H9 (cell line): ENCODE results near the gene IL17A. TPM values are rescaled to one million over a fixed set of nuclear protein-coding genes. Genes with fewer than 3 reads are reported as not detected.

ENCODE experiments used
- DNase-seq: peaks from one replicate; pipeline ENCODE4 v3.0.0-alpha.2; 2017
- H2AFZ ChIP-seq: one replicate; pipeline ENCODE4 v1.6.1; 2013; ENCODE audit warnings: mild to moderate bottlenecking, low read length, control low read depth, moderate library complexity
- H2AK5ac ChIP-seq: 2 replicates; pipeline ENCODE4 v1.6.1; 2013; ENCODE audit warnings: low read length, control low read depth, mixed read lengths; ENCODE audit not compliant: insufficient read length
- H2BK120ac ChIP-seq: one replicate; pipeline ENCODE4 v1.6.1; 2013; ENCODE audit warnings: low read depth, mild to moderate bottlenecking, low read length, control low read depth, inconsistent platforms; ENCODE audit not compliant: poor library complexity, severe bottlenecking
- H2BK12ac ChIP-seq: 2 replicates; pipeline ENCODE4 v1.6.1; 2013; ENCODE audit warnings: low read length, control low read depth, mixed read lengths, low read depth; ENCODE audit not compliant: insufficient read length
- H2BK15ac ChIP-seq: 2 replicates; pipeline ENCODE4 v1.6.1; 2013; ENCODE audit warnings: low read depth, low read length, control low read depth
- H2BK20ac ChIP-seq: one replicate; pipeline ENCODE4 v1.6.1; 2013; ENCODE audit warnings: low read depth, mild to moderate bottlenecking, low read length, control low read depth, inconsistent platforms; ENCODE audit not compliant: poor library complexity, severe bottlenecking
- H2BK5ac ChIP-seq: 2 replicates; pipeline ENCODE4 v1.6.1; 2013; ENCODE audit warnings: low read length, control low read depth, mixed read lengths; ENCODE audit not compliant: insufficient read length
- H3K14ac ChIP-seq: 2 replicates; pipeline ENCODE4 v1.6.1; 2013; ENCODE audit warnings: low read length, control low read depth; ENCODE audit not compliant: insufficient read depth
- H3K18ac ChIP-seq: 2 replicates; pipeline ENCODE4 v1.6.1; 2013; ENCODE audit warnings: low read depth, mild to moderate bottlenecking, mixed read lengths, low read length, control low read depth; ENCODE audit not compliant: insufficient read length
- H3K23ac ChIP-seq: 2 replicates; pipeline ENCODE4 v1.6.1; 2013; ENCODE audit warnings: low read length, control low read depth, mixed read lengths, low read depth; ENCODE audit not compliant: insufficient read length
- H3K23me2 ChIP-seq: 2 replicates; pipeline ENCODE4 v1.6.1; 2013; ENCODE audit warnings: low read depth, mild to moderate bottlenecking, mixed read lengths, low read length, control low read depth; ENCODE audit not compliant: insufficient read length, poor library complexity, severe bottlenecking
- H3K27ac ChIP-seq: 2 replicates; pipeline ENCODE4 v1.5.1; 2013; ENCODE audit warnings: low read length, control low read depth, mixed read lengths, low read depth; ENCODE audit not compliant: insufficient read length
- H3K27me3 ChIP-seq: 2 replicates; pipeline ENCODE4 v1.6.1; 2013; ENCODE audit warnings: low read length, control low read depth, inconsistent platforms; ENCODE audit not compliant: insufficient read depth
- H3K4ac ChIP-seq: 2 replicates; pipeline ENCODE4 v1.6.1; 2013; ENCODE audit warnings: low read depth, mild to moderate bottlenecking, control low read depth, inconsistent platforms, low read length, moderate library complexity
- H3K4me1 ChIP-seq: 2 replicates; pipeline ENCODE4 v1.6.1; 2013; ENCODE audit warnings: low read length, control low read depth, inconsistent platforms; ENCODE audit not compliant: insufficient read depth
- H3K4me2 ChIP-seq: 2 replicates; pipeline ENCODE4 v1.6.1; 2013; ENCODE audit warnings: low read length, control low read depth, mixed read lengths; ENCODE audit not compliant: insufficient read length, insufficient read depth
- H3K56ac ChIP-seq: 2 replicates; pipeline ENCODE4 v1.6.1; 2013; ENCODE audit warnings: low read depth, mild to moderate bottlenecking, mixed read lengths, low read length, control low read depth; ENCODE audit not compliant: insufficient read length
- H3K79me1 ChIP-seq: 2 replicates; pipeline ENCODE4 v1.6.1; 2013; ENCODE audit warnings: low read depth, mild to moderate bottlenecking, moderate library complexity, low read length, control low read depth, inconsistent platforms; ENCODE audit not compliant: insufficient read depth, poor library complexity, severe bottlenecking
- H3K79me2 ChIP-seq: 2 replicates; pipeline ENCODE4 v1.6.1; 2013; ENCODE audit warnings: low read length, control low read depth, inconsistent platforms; ENCODE audit not compliant: insufficient read depth
- H3K9ac ChIP-seq: 2 replicates; pipeline ENCODE4 v1.6.1; 2013; ENCODE audit warnings: low read length, control low read depth, mixed read lengths; ENCODE audit not compliant: insufficient read length; ENCODE audit errors: extremely low read depth
- H3K9me3 ChIP-seq: one replicate; pipeline ENCODE4 v1.6.1; 2013; ENCODE audit warnings: low read depth, low read length, inconsistent platforms; ENCODE audit not compliant: control insufficient read depth
- H3T11ph ChIP-seq: one replicate; pipeline ENCODE4 v1.6.1; 2013; ENCODE audit warnings: mild to moderate bottlenecking, low read length, control low read depth, inconsistent platforms
- H4K20me1 ChIP-seq: one replicate; pipeline ENCODE4 v1.6.1; 2013; ENCODE audit not compliant: control insufficient read depth, insufficient read length, insufficient read depth
- H4K5ac ChIP-seq: 2 replicates; pipeline ENCODE4 v1.6.1; 2013; ENCODE audit warnings: low read depth, mild to moderate bottlenecking, mixed read lengths, low read length, control low read depth; ENCODE audit not compliant: insufficient read length
- H4K8ac ChIP-seq: replicated peaks from 2 replicates; pipeline ENCODE4 v1.6.1; 2013; ENCODE audit warnings: low read length, control low read depth, mixed read lengths, low read depth; ENCODE audit not compliant: insufficient read length
- H4K91ac ChIP-seq: 2 replicates; pipeline ENCODE4 v1.6.1; 2013; ENCODE audit warnings: low read depth, mild to moderate bottlenecking, moderate library complexity, mixed read lengths, low read length, control low read depth; ENCODE audit not compliant: insufficient read length
- H3K27ac Mint-ChIP-seq, 3 experiments: 2 replicates in 2 of 3; 3 replicates in 1 of 3; pipeline ENCODE4 v1.8.0; 2020 to 2021; ENCODE audit warnings: mixed read lengths in 3 of 3, mild to moderate bottlenecking in 1 of 3, moderate library complexity in 1 of 3
- H3K27me3 Mint-ChIP-seq: 2 replicates; pipeline ENCODE4 v1.8.0; 2021; ENCODE audit warnings: low read depth, mild to moderate bottlenecking, moderate library complexity, mixed read lengths
- H3K36me3 Mint-ChIP-seq, 3 experiments: 2 replicates in 2 of 3; 3 replicates in 1 of 3; pipeline ENCODE4 v1.8.0; 2020 to 2021; ENCODE audit warnings: low read depth in 3 of 3, mixed read lengths in 3 of 3; ENCODE audit not compliant: insufficient read depth in 1 of 3
- H3K4me1 Mint-ChIP-seq, 2 experiments: 2 replicates each; pipeline ENCODE4 v1.8.0; 2020; ENCODE audit warnings: mixed read lengths in 2 of 2
- H3K4me3 Mint-ChIP-seq, 2 experiments: 2 replicates in 1 of 2; 3 replicates in 1 of 2; pipeline ENCODE4 v1.8.0; 2020 to 2021; ENCODE audit warnings: mild to moderate bottlenecking in 2 of 2, mixed read lengths in 2 of 2, moderate library complexity in 1 of 2
- H3K9me3 Mint-ChIP-seq, 2 experiments: 2 replicates in 1 of 2; 3 replicates in 1 of 2; pipeline ENCODE4 v1.8.0; 2020; ENCODE audit warnings: mild to moderate bottlenecking in 2 of 2, mixed read lengths in 2 of 2, moderate library complexity in 1 of 2
- WGBS: extraction: QIAGEN DNeasy Blood & Tissue Kit; methylation state at CpG from one replicate; pipeline ENCODE4 v1.1.7; 2013; ENCODE audit warnings: missing lambda C conversion rate, low lambda C conversion rate, mixed read lengths; ENCODE audit not compliant: insufficient read length; ENCODE audit errors: extremely low coverage; 5-methylcytosine and 5-hydroxymethylcytosine counted together
- microRNA-seq: library from miRNA; unstranded; fragments of <30 nt; microRNA quantifications from one replicate; pipeline ENCODE4, GENCODE V29; 2020; ENCODE audit warnings: borderline microRNAs expressed
- total RNA-seq: library from RNA; stranded (reverse); gene quantifications from 2 replicates; pipeline ENCODE4 v1.2.1, GENCODE V29; 2021
- TF ChIP-seq, protein P1 (sequence below): fragments of 200-600 bp; sonication (generic); conservative IDR thresholded peaks from 3 replicates; pipeline ENCODE4 v1.8.0; 2021; ENCODE audit warnings: antibody characterized with exemption, mild to moderate bottlenecking

IL17A gene
- total RNA-seq, 1 experiment from 2014 or later = not detected

DNA sequence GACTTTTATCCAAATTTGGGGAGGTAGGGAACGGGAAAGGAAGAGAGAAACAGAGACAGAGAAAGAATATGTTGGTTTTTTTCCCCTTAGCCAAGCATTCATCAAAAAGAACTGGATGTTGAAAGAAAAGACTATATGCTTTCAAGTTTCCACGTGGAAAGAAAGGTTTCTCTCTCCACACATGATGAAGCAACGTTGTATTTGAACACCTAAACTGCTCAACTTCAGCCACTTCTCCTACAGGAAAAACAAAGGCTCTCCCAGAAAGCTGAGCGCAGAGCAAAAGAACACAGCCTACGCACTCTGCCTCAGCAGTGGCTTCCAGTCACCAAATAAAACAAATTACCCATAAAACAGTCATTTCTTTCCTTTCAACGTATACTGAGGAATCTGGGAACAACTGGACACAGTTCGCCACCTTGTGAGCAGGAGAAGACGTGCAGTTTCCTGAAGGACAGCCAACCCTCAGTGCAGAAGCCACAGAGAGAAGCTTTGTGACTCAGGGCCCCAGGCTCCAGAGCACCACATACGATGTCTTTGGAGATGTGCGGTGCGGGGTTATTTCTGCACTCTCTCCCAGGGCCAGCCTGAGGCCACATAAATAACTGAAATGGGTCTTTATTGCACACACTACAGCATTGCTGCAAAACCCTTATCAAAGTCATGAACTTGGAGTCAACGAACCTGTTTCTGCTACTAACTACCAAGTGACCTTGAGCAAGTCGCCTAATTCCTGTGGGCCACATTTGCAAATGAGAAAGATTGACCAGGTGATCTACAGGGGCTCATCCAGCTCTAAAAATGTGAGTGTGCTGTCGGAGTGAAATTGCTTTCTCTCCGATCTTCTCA lies 48.0 kb downstream of the IL17A start:
- Histone ChIP-seq H2AFZ (peak overlapping the region; percentile 53), H3K4ac (no peak overlapping the region), H3T11ph (no peak overlapping the region), H2BK15ac (no peak overlapping the region), H3K79me1 (no peaks in the 10 kb centered on the region), H2AK5ac (no peak overlapping the region), H3K18ac (no peak overlapping the region), H2BK20ac (no peak overlapping the region), H3K56ac (no peak overlapping the region), H3K27me3 (no peaks in the 10 kb centered on the region), H3K23ac (no peak overlapping the region), H4K5ac (no peak overlapping the region), H3K79me2 (no peaks in the 10 kb centered on the region), H4K20me1 (no peaks in the 10 kb centered on the region), H2BK12ac (no peak overlapping the region), H3K14ac (no peak overlapping the region), H4K8ac (no peak overlapping the region), H3K9me3 (no peaks in the 10 kb centered on the region), H2BK5ac (no peak overlapping the region), H3K27ac (no peak overlapping the region), H3K4me1 (no peaks in the 10 kb centered on the region), H3K23me2 (no peaks in the 10 kb centered on the region), H2BK120ac (no peak overlapping the region), H4K91ac (no peak overlapping the region), H3K9ac (no peak overlapping the region), H3K4me2 (no peak overlapping the region)
- peak; percentile 70 for DNase-seq
- TF ChIP-seq, protein P1, sequence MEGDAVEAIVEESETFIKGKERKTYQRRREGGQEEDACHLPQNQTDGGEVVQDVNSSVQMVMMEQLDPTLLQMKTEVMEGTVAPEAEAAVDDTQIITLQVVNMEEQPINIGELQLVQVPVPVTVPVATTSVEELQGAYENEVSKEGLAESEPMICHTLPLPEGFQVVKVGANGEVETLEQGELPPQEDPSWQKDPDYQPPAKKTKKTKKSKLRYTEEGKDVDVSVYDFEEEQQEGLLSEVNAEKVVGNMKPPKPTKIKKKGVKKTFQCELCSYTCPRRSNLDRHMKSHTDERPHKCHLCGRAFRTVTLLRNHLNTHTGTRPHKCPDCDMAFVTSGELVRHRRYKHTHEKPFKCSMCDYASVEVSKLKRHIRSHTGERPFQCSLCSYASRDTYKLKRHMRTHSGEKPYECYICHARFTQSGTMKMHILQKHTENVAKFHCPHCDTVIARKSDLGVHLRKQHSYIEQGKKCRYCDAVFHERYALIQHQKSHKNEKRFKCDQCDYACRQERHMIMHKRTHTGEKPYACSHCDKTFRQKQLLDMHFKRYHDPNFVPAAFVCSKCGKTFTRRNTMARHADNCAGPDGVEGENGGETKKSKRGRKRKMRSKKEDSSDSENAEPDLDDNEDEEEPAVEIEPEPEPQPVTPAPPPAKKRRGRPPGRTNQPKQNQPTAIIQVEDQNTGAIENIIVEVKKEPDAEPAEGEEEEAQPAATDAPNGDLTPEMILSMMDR = peak; percentile 79
- no peak overlapping the region for H3K27ac Mint-ChIP-seq
- no peaks in the 10 kb centered on the region for H3K9me3 Mint-ChIP-seq
- H3K36me3 Mint-ChIP-seq = no peaks in the 10 kb centered on the region
- no CpG with 5 or more reads among the region's 15 CpGs for WGBS
- H3K27me3 Mint-ChIP-seq = no peaks in the 10 kb centered on the region
- peaks cover 0 to 19% of the 10 kb centered on the region in 2 experiments; a peak in 2 of 4 replicates for H3K4me1 Mint-ChIP-seq
- no peak overlapping the region for H3K4me3 Mint-ChIP-seq

Small RNAs within 50 kb of the gene (microRNA-seq; reads per million reads assigned to microRNA genes)
- gene MIR133B = not detected
- gene MIR206 = not detected

Other genes with a start within 250 kb of the IL17A start
- 0.07 and 0.09 TPM in 2 replicates for gene PKHD1, start 98.8 kb upstream of the IL17A start, total RNA-seq
- not detected in 2 replicates for gene IL17F, start 58.1 kb downstream of the IL17A start, total RNA-seq
- 252 and 255 TPM in 2 replicates for gene MCM3, start 98.4 kb downstream of the IL17A start, total RNA-seq
- gene PAQR8, start 175.8 kb downstream of the IL17A start, total RNA-seq = 3.0 and 3.4 TPM in 2 replicates
- gene EFHC1, start 234.0 kb downstream of the IL17A start, total RNA-seq = 11.8 and 13.2 TPM in 2 replicates